Sigmoid colon (tissue), 4 donors: ENCODE results near the gene NACA2.

Experiments used
- EP300 ChIP-seq, 4 donors: sonication (generic); formaldehyde crosslinking; IDR thresholded peaks; one replicate each; pipeline ENCODE4 v1.6.1; 2017; ENCODE audit warnings: antibody characterized with exemption in 4 of 4
- POLR2A ChIP-seq, 2 donors: fragments of 450-650 bp; IDR thresholded peaks; one replicate each; pipeline ENCODE4 v1.6.1; 2016; ENCODE audit warnings: antibody characterized with exemption in 2 of 2, mild to moderate bottlenecking in 2 of 2, moderate library complexity in 2 of 2
- POLR2AphosphoS5 ChIP-seq, 4 donors: sonication (generic); formaldehyde crosslinking; IDR thresholded peaks; one replicate each; pipeline ENCODE4 v1.6.1; 2017; ENCODE audit warnings: antibody characterized with exemption in 4 of 4
- TF ChIP-seq, protein P1 (sequence below), 4 experiments: fragments of 450-650 bp in 3 of 4; fragments of 200-600 bp in 1 of 4; IDR thresholded peaks; one replicate each; pipeline ENCODE4 v1.5.1; 2016 to 2019; ENCODE audit warnings: antibody characterized with exemption in 4 of 4, mild to moderate bottlenecking in 3 of 4, moderate library complexity in 2 of 4

DNA sequence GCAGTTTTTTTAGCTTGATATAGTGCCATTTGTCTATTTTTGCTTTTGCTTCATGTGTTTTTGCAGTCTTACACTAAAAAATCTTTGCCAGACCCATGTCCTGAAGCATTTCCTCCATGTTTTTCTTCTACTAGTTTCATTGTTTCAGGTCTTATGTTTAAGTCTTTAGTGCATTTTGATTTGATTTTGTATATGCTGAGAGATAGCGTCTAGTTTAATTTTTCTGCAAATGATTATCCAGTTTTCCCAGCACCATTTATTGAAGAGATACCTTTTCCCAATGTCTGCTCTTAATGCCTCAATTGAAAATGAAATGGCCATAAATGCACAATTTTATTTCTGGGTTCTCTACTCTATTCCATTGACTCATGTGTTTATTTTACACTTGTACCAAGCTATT, 40.8 kb upstream of the NACA2 start:
- TF ChIP-seq, protein P1, sequence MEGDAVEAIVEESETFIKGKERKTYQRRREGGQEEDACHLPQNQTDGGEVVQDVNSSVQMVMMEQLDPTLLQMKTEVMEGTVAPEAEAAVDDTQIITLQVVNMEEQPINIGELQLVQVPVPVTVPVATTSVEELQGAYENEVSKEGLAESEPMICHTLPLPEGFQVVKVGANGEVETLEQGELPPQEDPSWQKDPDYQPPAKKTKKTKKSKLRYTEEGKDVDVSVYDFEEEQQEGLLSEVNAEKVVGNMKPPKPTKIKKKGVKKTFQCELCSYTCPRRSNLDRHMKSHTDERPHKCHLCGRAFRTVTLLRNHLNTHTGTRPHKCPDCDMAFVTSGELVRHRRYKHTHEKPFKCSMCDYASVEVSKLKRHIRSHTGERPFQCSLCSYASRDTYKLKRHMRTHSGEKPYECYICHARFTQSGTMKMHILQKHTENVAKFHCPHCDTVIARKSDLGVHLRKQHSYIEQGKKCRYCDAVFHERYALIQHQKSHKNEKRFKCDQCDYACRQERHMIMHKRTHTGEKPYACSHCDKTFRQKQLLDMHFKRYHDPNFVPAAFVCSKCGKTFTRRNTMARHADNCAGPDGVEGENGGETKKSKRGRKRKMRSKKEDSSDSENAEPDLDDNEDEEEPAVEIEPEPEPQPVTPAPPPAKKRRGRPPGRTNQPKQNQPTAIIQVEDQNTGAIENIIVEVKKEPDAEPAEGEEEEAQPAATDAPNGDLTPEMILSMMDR (IDR thresholded peaks at IDR 0.05), result no peak
- no peak for TF ChIP-seq POLR2A (IDR thresholded peaks at IDR 0.05)
- TF ChIP-seq EP300 (IDR thresholded peaks at IDR 0.05), result no peak
- no peak for TF ChIP-seq POLR2AphosphoS5 (IDR thresholded peaks at IDR 0.05)
